PC-9 (cell line): ENCODE results near the gene PLK2. TPM values are rescaled to one million over a fixed set of nuclear protein-coding genes. Genes with fewer than 3 reads are reported as not detected.
A peak's percentile ranks its signal among the peaks of the same experiment; 100 is the strongest.

Experiments
- BruUV-seq: library from RNA; stranded (reverse); fragments of 400-500 nt; replicated peaks from 2 replicates; lab custom pipeline; 2021; lab: Mats Ljungman, UMichigan
- CTCF ChIA-PET: fragments of 300-600 bp; sonication (Branson Sonifier 250); formaldehyde crosslinking; loops from one replicate; lab custom pipeline; 2022; ENCODE audit warnings: antibody characterized with exemption; lab: Charles Lee
- POLR2A ChIA-PET: fragments of 300-600 bp; sonication (Branson Sonifier 250); formaldehyde crosslinking; loops from one replicate; lab custom pipeline; 2022; ENCODE audit warnings: antibody characterized with exemption; ENCODE audit not compliant: unreplicated experiment; lab: Charles Lee
- DNase-seq, 2 experiments: peaks; one replicate each; pipeline versions ENCODE4 v3.0.0 to v3.0.0-alpha.2; 2015 to 2022; ENCODE audit warnings: mixed read lengths in 1 of 2
- H2AFZ ChIP-seq: fragments of 200-600 bp; sonication (generic); 2 replicates; pipeline ENCODE4 v1.8.1; 2017; ENCODE audit warnings: antibody characterized with exemption
- H3F3A ChIP-seq: fragments of 200-600 bp; sonication (generic); 2 replicates; pipeline ENCODE4 v1.8.1; 2017; ENCODE audit warnings: antibody characterized with exemption, mild to moderate bottlenecking, low read depth; ENCODE audit not compliant: insufficient read depth
- H3K27ac ChIP-seq: fragments of 200-600 bp; sonication (generic); 2 replicates; pipeline ENCODE4 v1.6.1; 2016; ENCODE audit warnings: mixed run types
- H3K27me3 ChIP-seq: fragments of 200-600 bp; sonication (generic); 2 replicates; pipeline ENCODE4 v1.6.1; 2016; ENCODE audit warnings: low read depth, mixed run types; ENCODE audit not compliant: insufficient read depth
- H3K36me3 ChIP-seq: fragments of 200-600 bp; sonication (generic); 2 replicates; pipeline ENCODE4 v1.6.1; 2016; ENCODE audit warnings: low read depth, mixed run types
- H3K4me1 ChIP-seq: fragments of 200-600 bp; sonication (generic); replicated peaks from 2 replicates; pipeline ENCODE4 v1.6.1; 2016; ENCODE audit warnings: mixed run types; ENCODE audit not compliant: insufficient read depth
- H3K4me2 ChIP-seq: fragments of 200-600 bp; sonication (generic); 2 replicates; pipeline ENCODE4 v1.6.1; 2017; ENCODE audit warnings: mixed run types
- H3K4me3 ChIP-seq: fragments of 200-600 bp; sonication (generic); 2 replicates; pipeline ENCODE4 v1.6.1; 2016; ENCODE audit warnings: mixed run types
- H3K79me2 ChIP-seq: fragments of 200-600 bp; sonication (generic); 2 replicates; pipeline ENCODE4 v1.6.1; 2017; ENCODE audit warnings: low read depth, mixed run types
- H3K9me2 ChIP-seq: fragments of 200-600 bp; sonication (generic); 2 replicates; pipeline ENCODE4 v1.8.1; 2017; ENCODE audit warnings: mild to moderate bottlenecking; ENCODE audit not compliant: insufficient read depth
- H3K9me3 ChIP-seq: fragments of 200-600 bp; sonication (generic); 2 replicates; pipeline ENCODE4 v1.8.1; 2016; ENCODE audit warnings: low read depth; ENCODE audit not compliant: insufficient read depth
- H4K20me1 ChIP-seq: fragments of 200-600 bp; sonication (generic); 2 replicates; pipeline ENCODE4 v1.8.1; 2017; ENCODE audit not compliant: insufficient read depth
- CTCF ChIP-seq: fragments of 200-600 bp; sonication (generic); conservative IDR thresholded peaks from 2 replicates; pipeline ENCODE4 v1.6.1; 2017; ENCODE audit warnings: mixed run types, antibody characterized with exemption, mild to moderate bottlenecking, moderate library complexity
- EZH2 ChIP-seq: fragments of 200-600 bp; sonication (generic); IDR thresholded peaks from 2 replicates; pipeline ENCODE4 v1.8.0; 2017; ENCODE audit warnings: antibody characterized with exemption, low read depth
- intact Hi-C: fragments of 100-400 bp; cut with micrococcal nuclease; formaldehyde crosslinking; loops from one replicate; pipeline ENCODE4 v1.10.0; 2022; ENCODE audit not compliant: unreplicated experiment
- total RNA-seq: library from RNA; stranded (reverse); gene quantifications from 2 replicates; pipeline ENCODE4 v1.2.3, GENCODE V29; 2021

PLK2 gene
- total RNA-seq, 1 experiment from 2014 or later, result 508 TPM

GRCh38 chr5:58498340-58498942 lies 38.6 kb upstream of the PLK2 start:
- H3K9me3 ChIP-seq, result no peaks in the 10 kb centered on the region
- H3K4me1 ChIP-seq, result no peaks in the 10 kb centered on the region
- CTCF ChIA-PET, result interaction anchor here (1.4 kb wide), 1 partner anchor 352 kb away, joined by 3 read pairs; no protein-coding TSS in a partner anchor
- H3K27me3 ChIP-seq, result no peaks in the 10 kb centered on the region
- H3K36me3 ChIP-seq, result no peaks in the 10 kb centered on the region
- POLR2A ChIA-PET, result interaction anchor here (0.6 kb wide), 1 partner anchor 120 kb away, joined by 3 read pairs; no protein-coding TSS in a partner anchor
- H2AFZ ChIP-seq, result no peak overlapping the region
- no peak overlapping the region for H3K27ac ChIP-seq
- H3K79me2 ChIP-seq, result no peaks in the 10 kb centered on the region
- DNase-seq, result peak in 1 of 2 experiments; percentile 9
- H3K9me2 ChIP-seq, result no peaks in the 10 kb centered on the region
- TF ChIP-seq EZH2 (no peak), CTCF (peak; percentile 83)
- H3K4me3 ChIP-seq, result no peak overlapping the region
- intact Hi-C loops, result loop anchor here (1.0 kb wide), 1 partner anchor 352 kb away; no protein-coding TSS in a partner anchor
- no TSS peak for BruUV-seq
- no peaks in the 10 kb centered on the region for H4K20me1 ChIP-seq
- no peaks in the 10 kb centered on the region for H3F3A ChIP-seq
- no peak overlapping the region for H3K4me2 ChIP-seq

GRCh38 chr5:58497921-58498320 lies 38.0 kb upstream of the PLK2 start:
- ChIA-PET POLR2A (no interaction called here), CTCF (interaction anchor here (1.4 kb wide), 1 partner anchor 352 kb away, joined by 3 read pairs; no protein-coding TSS in a partner anchor)
- Histone ChIP-seq H3K27me3 (no peaks in the 10 kb centered on the region), H2AFZ (no peak overlapping the region), H3K36me3 (no peaks in the 10 kb centered on the region), H3K27ac (no peak overlapping the region), H3K4me2 (no peak overlapping the region), H3K79me2 (no peaks in the 10 kb centered on the region), H3K9me2 (no peaks in the 10 kb centered on the region), H3K4me3 (no peak overlapping the region), H3K9me3 (no peaks in the 10 kb centered on the region), H3F3A (no peaks in the 10 kb centered on the region), H3K4me1 (no peaks in the 10 kb centered on the region), H4K20me1 (no peaks in the 10 kb centered on the region)
- intact Hi-C loops, result loop anchor here (1.0 kb wide), 1 partner anchor 352 kb away; no protein-coding TSS in a partner anchor
- no peak for TF ChIP-seq CTCF
- no peak for TF ChIP-seq EZH2
- no TSS peak for BruUV-seq
- no peak for DNase-seq

- H2AFZ ChIP-seq, result no peak overlapping the region
- H3K4me1 ChIP-seq, result no peaks in the 10 kb centered on the region
- no peaks in the 10 kb centered on the region for H3F3A ChIP-seq
- no peaks in the 10 kb centered on the region for H4K20me1 ChIP-seq
- H3K27ac ChIP-seq, result no peak overlapping the region
- no TSS peak for BruUV-seq
- DNase-seq, result no peak
- H3K27me3 ChIP-seq, result no peaks in the 10 kb centered on the region
- H3K9me3 ChIP-seq, result no peaks in the 10 kb centered on the region
- H3K9me2 ChIP-seq, result no peaks in the 10 kb centered on the region
- H3K79me2 ChIP-seq, result no peaks in the 10 kb centered on the region
- H3K4me2 ChIP-seq, result no peak overlapping the region
- CTCF ChIA-PET, result no interaction called here
- intact Hi-C loops, result no loop called here
- no peaks in the 10 kb centered on the region for H3K36me3 ChIP-seq
- TF ChIP-seq CTCF, result no peak
- no peak for TF ChIP-seq EZH2
- POLR2A ChIA-PET, result no interaction called here
- H3K4me3 ChIP-seq, result no peak overlapping the region
Measured at GRCh38 chr5:58497386-58497785, 37.5 kb upstream of the PLK2 start.
